CD4-positive, alpha-beta T cell treated with Interleukin-6 at 100 ng/mL for 8 hours (primary cell): ENCODE measurements around the gene POU2AF3.
"Not testable (repeated sequence)": the region's sequence is repeated elsewhere in the genome, so short reads cannot be mapped to it uniquely, and the experiment has no call there.

Experiments
- DNase-seq: peaks from one replicate; pipeline ENCODE4 v3.0.0-alpha.2; 2020; ENCODE audit warnings: mixed read lengths, low spot score

POU2AF3 gene, protein sequence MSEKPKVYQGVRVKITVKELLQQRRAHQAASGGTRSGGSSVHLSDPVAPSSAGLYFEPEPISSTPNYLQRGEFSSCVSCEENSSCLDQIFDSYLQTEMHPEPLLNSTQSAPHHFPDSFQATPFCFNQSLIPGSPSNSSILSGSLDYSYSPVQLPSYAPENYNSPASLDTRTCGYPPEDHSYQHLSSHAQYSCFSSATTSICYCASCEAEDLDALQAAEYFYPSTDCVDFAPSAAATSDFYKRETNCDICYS

GRCh38 chr11:111298413-111299100 is at the start of gene POU2AF3:
TSS of gene POU2AF3 (plus strand) at chr11:111298546. CDS start at chr11:111298582, 36 bp downstream.
- DNase-seq, result no peak

DNA sequence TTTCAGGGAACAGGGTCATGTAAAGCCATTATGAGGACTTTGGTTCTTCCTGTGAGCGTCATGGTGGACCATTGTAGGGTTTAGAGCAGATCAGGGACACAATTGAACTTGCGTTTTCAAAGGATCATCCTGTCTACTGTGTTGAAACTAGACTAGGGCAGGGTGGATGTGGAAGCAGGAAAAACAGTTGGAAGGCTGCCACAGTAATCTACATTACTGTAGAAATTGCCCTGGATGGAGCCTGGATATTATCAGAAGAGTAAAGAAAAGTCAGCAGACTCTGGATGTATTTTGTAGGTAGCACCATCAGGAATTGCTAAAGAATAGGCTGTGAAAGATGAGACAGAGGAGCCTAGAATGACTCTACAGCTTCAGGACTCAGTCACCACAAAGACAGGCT is 47.4 kb upstream of the POU2AF3 start:
- no peak for DNase-seq

DNA sequence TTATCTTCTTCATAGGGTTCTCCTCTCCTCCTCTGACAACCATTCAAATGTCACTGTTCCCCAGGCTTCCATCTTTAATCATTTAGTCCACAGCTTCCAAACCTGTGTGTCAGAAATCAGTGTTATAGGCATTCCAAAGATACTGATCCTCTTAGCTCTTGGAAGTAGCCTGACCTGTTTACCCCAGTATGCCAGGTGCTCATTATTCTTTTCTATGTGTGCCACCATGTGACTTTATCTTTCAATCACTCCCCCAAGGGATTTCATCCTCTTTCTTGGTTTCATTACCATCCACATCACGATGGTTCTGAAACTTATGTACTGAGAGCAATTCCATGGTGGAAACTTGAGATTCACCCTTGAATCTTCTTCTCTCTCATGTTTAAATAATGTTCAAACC is 45.2 kb upstream of the POU2AF3 start:
- no peak for DNase-seq

GRCh38 chr11:111253630-111254029 is 44.7 kb upstream of the POU2AF3 start:
- no peak for DNase-seq

- no peak for DNase-seq
Observed at GRCh38 chr11:111258046-111258445, 40.3 kb upstream of the POU2AF3 start.

- no peak for DNase-seq
Observed at GRCh38 chr11:111259896-111260295, 38.5 kb upstream of the POU2AF3 start.

- DNase-seq, result no peak
Observed at GRCh38 chr11:111260811-111261210, 37.5 kb upstream of the POU2AF3 start.

- no peak for DNase-seq
Observed at GRCh38 chr11:111264646-111265045, 33.7 kb upstream of the POU2AF3 start.

DNA sequence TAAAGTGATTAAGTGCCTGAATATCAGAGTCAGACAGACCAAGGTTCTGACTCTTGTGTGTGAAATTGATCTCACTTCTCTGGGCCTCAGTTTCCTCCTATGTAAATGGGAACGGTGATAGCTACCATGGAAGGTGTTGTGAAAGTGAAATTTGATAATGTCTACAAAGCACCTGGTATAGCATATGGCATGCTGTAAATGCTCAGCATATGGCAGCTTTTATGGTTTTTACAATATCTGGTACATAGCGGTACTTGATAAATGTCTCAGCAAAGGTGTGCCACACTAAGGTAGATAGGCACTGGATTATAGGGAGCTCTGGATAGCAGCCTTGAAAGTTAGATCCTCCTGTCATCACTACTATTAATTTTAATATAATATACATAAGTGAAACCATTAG is 32.9 kb upstream of the POU2AF3 start:
- DNase-seq, result no peak

- not testable (repeated sequence) for DNase-seq
Observed at GRCh38 chr11:111268303-111268702, 30.0 kb upstream of the POU2AF3 start.

DNA sequence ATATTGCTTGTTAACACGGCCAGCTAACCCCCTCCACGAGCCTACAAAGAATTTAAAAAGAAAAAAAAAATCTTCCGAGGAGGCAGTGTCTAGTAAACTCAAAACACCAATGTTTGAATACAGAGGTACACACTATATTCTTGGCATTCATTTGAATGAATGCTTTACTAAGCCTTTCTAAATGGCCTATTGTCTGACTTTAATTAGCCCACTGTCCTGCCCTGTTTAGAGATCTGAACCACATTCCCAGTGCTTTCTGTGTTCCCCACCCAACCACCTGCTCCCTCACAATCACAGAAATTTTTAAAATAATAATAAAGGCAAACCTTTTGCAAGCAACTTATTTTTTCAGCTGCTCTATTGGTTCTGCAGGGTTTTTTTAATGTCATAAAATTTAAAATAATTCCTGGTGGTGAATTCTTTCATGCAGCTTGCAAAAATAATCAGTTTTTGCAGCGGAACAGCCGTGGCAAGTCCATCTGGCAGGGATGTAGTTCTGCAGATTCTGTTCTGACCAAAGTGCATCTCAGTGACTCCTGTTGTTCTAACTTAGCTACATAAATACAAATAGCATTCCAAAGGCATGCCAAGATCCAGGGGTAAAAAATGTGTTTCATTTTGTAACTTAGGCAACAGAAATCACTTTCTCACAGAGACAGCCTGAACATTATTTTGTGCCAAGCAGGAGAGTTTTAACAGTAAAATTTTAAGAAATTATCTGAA is 29.0 kb upstream of the POU2AF3 start:
- no peak for DNase-seq

- DNase-seq, result no peak
Observed at GRCh38 chr11:111272420-111272819, 25.9 kb upstream of the POU2AF3 start.

DNA sequence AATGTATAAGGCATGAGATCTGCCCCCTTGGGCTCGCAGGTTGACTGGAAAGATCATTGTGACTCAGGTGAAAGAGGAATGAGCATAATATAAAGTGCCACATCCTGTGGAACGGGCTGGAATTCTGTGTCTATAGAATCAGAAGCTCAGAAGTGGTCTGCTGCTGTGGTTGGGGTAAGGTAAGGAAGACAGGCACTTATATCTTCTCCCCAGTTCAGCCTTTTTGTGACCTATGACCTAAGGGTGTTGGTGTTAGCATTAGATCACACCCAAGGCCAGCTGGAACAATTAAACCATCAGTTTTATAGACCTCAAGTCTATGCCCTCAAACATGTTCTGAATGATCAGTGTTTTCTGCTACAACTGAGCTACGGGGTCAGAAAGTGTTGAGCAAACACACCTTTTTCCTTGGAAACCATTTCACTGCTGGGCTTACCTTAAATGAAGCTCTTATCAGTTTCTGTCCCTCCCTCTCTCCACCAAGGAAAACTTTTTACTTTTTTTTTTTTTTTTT is 15.7 kb upstream of the POU2AF3 start:
- no peak for DNase-seq

GRCh38 chr11:111283945-111284481 is 14.3 kb upstream of the POU2AF3 start:
- no peak for DNase-seq

- no peak for DNase-seq
Observed at GRCh38 chr11:111285189-111286091, 12.9 kb upstream of the POU2AF3 start.

GRCh38 chr11:111291764-111292163 is 6.6 kb upstream of the POU2AF3 start:
- DNase-seq, result no peak

DNA sequence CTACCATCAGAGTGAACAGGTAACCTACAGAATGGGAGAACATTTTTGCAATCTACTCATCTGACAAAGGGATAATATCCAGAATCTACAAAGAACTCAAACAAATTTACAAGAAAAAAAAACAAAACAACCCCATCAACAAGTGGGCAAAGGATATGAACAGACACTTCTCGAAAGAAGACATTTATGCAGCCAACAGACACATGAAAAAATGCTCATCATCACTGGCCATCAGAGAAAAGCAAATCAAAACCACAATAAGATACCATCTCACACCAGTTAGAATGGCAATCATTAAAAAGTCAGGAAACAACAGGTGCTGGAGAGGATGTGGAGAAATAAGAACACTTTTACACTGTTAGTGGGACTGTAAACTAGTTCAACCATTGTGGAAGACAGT is 5.9 kb upstream of the POU2AF3 start:
- DNase-seq, result not testable (repeated sequence)

- DNase-seq, result no peak
Observed at GRCh38 chr11:111296196-111296595, 2.1 kb upstream of the POU2AF3 start.

- DNase-seq, result no peak
Observed at GRCh38 chr11:111297696-111298095, 650 bp upstream of the POU2AF3 start.

DNA sequence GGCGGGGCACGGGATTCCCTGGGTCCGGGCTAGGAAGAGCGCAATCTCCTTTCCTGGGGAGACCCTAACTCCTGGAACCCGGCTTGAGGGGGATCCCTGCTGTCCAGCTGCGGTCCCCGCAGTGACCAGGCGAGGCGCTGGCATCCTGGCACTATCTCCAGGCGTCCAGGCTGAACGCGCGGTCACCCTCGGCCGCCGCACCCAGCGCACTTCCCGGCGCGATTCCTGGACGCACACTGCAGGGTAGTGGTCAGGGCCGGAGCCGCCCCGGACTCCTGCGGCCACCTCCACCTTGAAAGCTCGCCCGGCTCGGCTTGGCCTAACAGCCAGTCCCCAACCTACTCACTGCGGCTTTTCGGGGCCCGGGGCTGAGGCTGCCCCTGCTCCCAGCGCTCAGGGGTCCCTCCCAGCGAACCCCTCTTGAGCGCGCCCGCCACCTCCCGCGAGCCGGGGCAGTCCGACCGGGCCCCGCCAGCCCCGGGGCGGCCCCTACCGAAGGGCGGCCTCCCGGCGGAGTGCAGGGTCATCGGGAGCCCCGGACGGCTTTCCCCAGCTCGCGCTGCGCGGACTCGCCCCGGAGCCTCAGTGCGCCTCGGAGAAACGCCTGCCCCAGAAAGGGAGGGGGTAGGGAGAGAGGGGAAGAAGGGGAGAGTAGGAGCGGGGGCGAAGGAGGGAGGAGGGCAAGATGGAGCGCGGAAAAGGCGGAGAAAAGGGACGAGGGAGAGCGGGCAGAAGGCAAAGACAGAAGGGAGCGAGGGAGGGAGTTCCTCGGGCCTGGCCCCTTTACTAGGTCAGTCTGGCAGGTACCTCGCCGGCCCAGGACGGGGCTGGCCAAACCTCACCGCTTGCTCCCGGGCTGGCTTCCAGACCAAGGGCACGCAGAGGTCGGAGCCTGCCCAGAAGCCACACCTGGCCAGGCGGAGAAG is 1.0 kb downstream of the POU2AF3 start:
- no peak for DNase-seq
